Measurements from ENCODE around the gene AGBL1.

The AGBL1 gene

DNA sequence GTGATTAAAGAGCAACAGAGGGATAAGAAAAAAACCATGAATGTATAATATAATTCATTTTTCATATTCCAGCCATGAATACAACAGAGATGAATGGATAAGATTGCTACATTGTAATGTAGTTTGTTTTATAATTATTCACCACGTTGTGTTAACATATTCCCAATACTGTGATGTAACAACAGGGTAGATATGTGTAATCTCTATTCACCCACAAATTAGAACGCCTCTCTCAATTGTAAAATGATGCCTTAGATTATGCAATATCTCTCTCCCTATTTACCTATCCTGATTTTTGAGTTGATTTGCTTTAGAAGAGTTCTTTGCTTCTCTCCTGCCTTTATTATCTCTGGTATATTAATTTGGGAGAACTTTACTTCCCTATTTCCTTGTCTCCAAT is 193.6 kb downstream of the AGBL1 start:
- no peaks in the 10 kb centered on the region for H3K9me3 ChIP-seq (ENCODE audit: control insufficient read depth, low read length)
- no peaks in the 10 kb centered on the region for H3K4me1 ChIP-seq (ENCODE audit: control insufficient read depth, insufficient read depth, low read depth, low read length)
- H2BK15ac ChIP-seq (ENCODE audit: low read depth, poor library complexity, severe bottlenecking) = no peak overlapping the region
- H3K18ac ChIP-seq (ENCODE audit: low read depth in 1 of 2, low read length in 2 of 2) = no peak overlapping the region
- H3K9ac ChIP-seq (ENCODE audit: low read length) = no peak overlapping the region
- no peaks in the 10 kb centered on the region for H3K36me3 ChIP-seq (ENCODE audit: control insufficient read depth in 1 of 2, insufficient read depth in 2 of 2, low read depth in 1 of 2, low read length in 2 of 2)
- no peak overlapping the region for H2BK120ac ChIP-seq (ENCODE audit: low read depth, low read length)
- WGBS = 46% methylated on average over 2 of the region's 2 CpGs
- H3K79me1 ChIP-seq (replicated peaks; ENCODE audit: low read length, poor library complexity, severe bottlenecking) = no peaks in the 10 kb centered on the region
- H2AK5ac ChIP-seq (ENCODE audit: low read length, severe bottlenecking) = no peak overlapping the region
- no peak overlapping the region for H3K4me2 ChIP-seq (ENCODE audit: low read length, poor library complexity, severe bottlenecking)
- no peak overlapping the region for H3K4ac ChIP-seq (ENCODE audit: low read depth in 1 of 2, low read length in 2 of 2)
- H2BK5ac ChIP-seq (ENCODE audit: low read depth, low read length, poor library complexity, severe bottlenecking) = no peak overlapping the region
- H3K27me3 ChIP-seq (ENCODE audit: control insufficient read depth in 1 of 2, insufficient read depth in 1 of 2, low read length in 2 of 2) = no peaks in the 10 kb centered on the region
- no peak overlapping the region for H4K91ac ChIP-seq (ENCODE audit: low read length)
- H3K4me3 ChIP-seq (ENCODE audit: insufficient read depth in 1 of 2, low read depth in 1 of 2, low read length in 2 of 2) = no peak overlapping the region
- H3K14ac ChIP-seq (ENCODE audit: low read length in 2 of 2) = no peak overlapping the region
- no peak overlapping the region for H3K27ac ChIP-seq (ENCODE audit: low read length, poor library complexity, severe bottlenecking)
- no peak overlapping the region for H4K8ac ChIP-seq (ENCODE audit: low read length)
- H3K23ac ChIP-seq (ENCODE audit: low read length in 2 of 2) = no peak overlapping the region
- H2BK12ac ChIP-seq (ENCODE audit: low read length in 2 of 2) = no peak overlapping the region
- DNase-seq = no peak
- H2AFZ ChIP-seq (ENCODE audit: low read depth, low read length) = no peak overlapping the region

GRCh38 chr15:86275361-86275760 is 195.7 kb downstream of the AGBL1 start:
- H3K4me3 ChIP-seq (ENCODE audit: insufficient read depth in 1 of 2, low read depth in 1 of 2, low read length in 2 of 2) = no peak overlapping the region
- no peak overlapping the region for H3K9ac ChIP-seq (ENCODE audit: low read length)
- no peaks in the 10 kb centered on the region for H3K4me1 ChIP-seq (ENCODE audit: control insufficient read depth, insufficient read depth, low read depth, low read length)
- no peak overlapping the region for H2BK5ac ChIP-seq (ENCODE audit: low read depth, low read length, poor library complexity, severe bottlenecking)
- 86% methylated on average over 1 of the region's 1 CpG for WGBS
- no peak overlapping the region for H2AFZ ChIP-seq (ENCODE audit: low read depth, low read length)
- H3K79me1 ChIP-seq (replicated peaks; ENCODE audit: low read length, poor library complexity, severe bottlenecking) = no peaks in the 10 kb centered on the region
- H3K36me3 ChIP-seq (ENCODE audit: control insufficient read depth in 1 of 2, insufficient read depth in 2 of 2, low read depth in 1 of 2, low read length in 2 of 2) = no peaks in the 10 kb centered on the region
- H4K91ac ChIP-seq (ENCODE audit: low read length) = no peak overlapping the region
- H3K9me3 ChIP-seq (ENCODE audit: control insufficient read depth, low read length) = no peaks in the 10 kb centered on the region
- DNase-seq = no peak
- no peak overlapping the region for H3K4ac ChIP-seq (ENCODE audit: low read depth in 1 of 2, low read length in 2 of 2)
- H2BK12ac ChIP-seq (ENCODE audit: low read length in 2 of 2) = no peak overlapping the region
- H3K27me3 ChIP-seq (ENCODE audit: control insufficient read depth in 1 of 2, insufficient read depth in 1 of 2, low read length in 2 of 2) = no peaks in the 10 kb centered on the region
- no peak overlapping the region for H3K27ac ChIP-seq (ENCODE audit: low read length, poor library complexity, severe bottlenecking)
- no peak overlapping the region for H4K8ac ChIP-seq (ENCODE audit: low read length)
- H3K14ac ChIP-seq (ENCODE audit: low read length in 2 of 2) = no peak overlapping the region
- H2BK120ac ChIP-seq (ENCODE audit: low read depth, low read length) = no peak overlapping the region
- H2AK5ac ChIP-seq (ENCODE audit: low read length, severe bottlenecking) = no peak overlapping the region
- no peak overlapping the region for H2BK15ac ChIP-seq (ENCODE audit: low read depth, poor library complexity, severe bottlenecking)
- H3K18ac ChIP-seq (ENCODE audit: low read depth in 1 of 2, low read length in 2 of 2) = no peak overlapping the region
- no peak overlapping the region for H3K23ac ChIP-seq (ENCODE audit: low read length in 2 of 2)
- H3K4me2 ChIP-seq (ENCODE audit: low read length, poor library complexity, severe bottlenecking) = no peak overlapping the region

DNA sequence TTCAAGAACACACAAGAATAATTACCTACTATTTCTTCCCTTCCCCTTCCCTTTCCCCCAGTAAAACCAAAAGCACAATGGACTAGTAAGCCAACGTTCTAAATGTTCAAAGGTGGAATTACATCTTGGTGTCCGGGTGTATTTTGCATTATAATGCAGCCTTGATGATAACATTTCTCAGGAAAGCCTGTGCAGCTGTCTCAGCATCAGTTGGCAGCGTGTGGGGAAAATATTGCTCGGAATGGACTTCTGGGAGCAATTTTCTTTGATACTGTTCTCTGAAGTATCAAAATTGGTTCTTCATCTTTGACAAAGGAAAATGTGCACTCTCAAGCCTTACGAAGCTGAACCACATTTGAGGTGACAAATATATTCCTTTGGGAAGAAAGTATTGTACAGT is 198.9 kb downstream of the AGBL1 start:
- no peak overlapping the region for H3K9ac ChIP-seq (ENCODE audit: low read length)
- H2BK120ac ChIP-seq (ENCODE audit: low read depth, low read length) = no peak overlapping the region
- no peaks in the 10 kb centered on the region for H3K36me3 ChIP-seq (ENCODE audit: control insufficient read depth in 1 of 2, insufficient read depth in 2 of 2, low read depth in 1 of 2, low read length in 2 of 2)
- no peak overlapping the region for H3K4me3 ChIP-seq (ENCODE audit: insufficient read depth in 1 of 2, low read depth in 1 of 2, low read length in 2 of 2)
- H2AFZ ChIP-seq (ENCODE audit: low read depth, low read length) = no peak overlapping the region
- H3K9me3 ChIP-seq (ENCODE audit: control insufficient read depth, low read length) = no peaks in the 10 kb centered on the region
- no peak overlapping the region for H2AK5ac ChIP-seq (ENCODE audit: low read length, severe bottlenecking)
- no peak overlapping the region for H3K14ac ChIP-seq (ENCODE audit: low read length in 2 of 2)
- no peak overlapping the region for H2BK15ac ChIP-seq (ENCODE audit: low read depth, poor library complexity, severe bottlenecking)
- no peaks in the 10 kb centered on the region for H3K4me1 ChIP-seq (ENCODE audit: control insufficient read depth, insufficient read depth, low read depth, low read length)
- WGBS = 73% methylated on average over 5 of the region's 5 CpGs
- H2BK12ac ChIP-seq (ENCODE audit: low read length in 2 of 2) = no peak overlapping the region
- no peak overlapping the region for H3K23ac ChIP-seq (ENCODE audit: low read length in 2 of 2)
- H3K27me3 ChIP-seq (ENCODE audit: control insufficient read depth in 1 of 2, insufficient read depth in 1 of 2, low read length in 2 of 2) = no peaks in the 10 kb centered on the region
- no peak overlapping the region for H3K4me2 ChIP-seq (ENCODE audit: low read length, poor library complexity, severe bottlenecking)
- H4K8ac ChIP-seq (ENCODE audit: low read length) = no peak overlapping the region
- H3K18ac ChIP-seq (ENCODE audit: low read depth in 1 of 2, low read length in 2 of 2) = no peak overlapping the region
- H4K91ac ChIP-seq (ENCODE audit: low read length) = no peak overlapping the region
- H2BK5ac ChIP-seq (ENCODE audit: low read depth, low read length, poor library complexity, severe bottlenecking) = no peak overlapping the region
- H3K4ac ChIP-seq (ENCODE audit: low read depth in 1 of 2, low read length in 2 of 2) = no peak overlapping the region
- H3K27ac ChIP-seq (ENCODE audit: low read length, poor library complexity, severe bottlenecking) = no peak overlapping the region
- H3K79me1 ChIP-seq (replicated peaks; ENCODE audit: low read length, poor library complexity, severe bottlenecking) = no peaks in the 10 kb centered on the region
- no peak for DNase-seq

GRCh38 chr15:86284635-86285034 is 205.0 kb downstream of the AGBL1 start:
- no peak overlapping the region for H3K18ac ChIP-seq (ENCODE audit: low read depth in 1 of 2, low read length in 2 of 2)
- H3K9me3 ChIP-seq (ENCODE audit: control insufficient read depth, low read length) = peaks cover 2% of the 10 kb centered on the region

More at GRCh38 chr15:86284635-86285034, 205.0 kb downstream of the AGBL1 start:
- H4K91ac ChIP-seq (ENCODE audit: low read length) = no peak overlapping the region
- no peak overlapping the region for H2AK5ac ChIP-seq (ENCODE audit: low read length, severe bottlenecking)
- H2BK12ac ChIP-seq (ENCODE audit: low read length in 2 of 2) = no peak overlapping the region
- H2BK15ac ChIP-seq (ENCODE audit: low read depth, poor library complexity, severe bottlenecking) = no peak overlapping the region
- H3K4ac ChIP-seq (ENCODE audit: low read depth in 1 of 2, low read length in 2 of 2) = no peak overlapping the region
- no peaks in the 10 kb centered on the region for H3K79me1 ChIP-seq (replicated peaks; ENCODE audit: low read length, poor library complexity, severe bottlenecking)
- no peak overlapping the region for H2BK5ac ChIP-seq (ENCODE audit: low read depth, low read length, poor library complexity, severe bottlenecking)
- H3K36me3 ChIP-seq (ENCODE audit: control insufficient read depth in 1 of 2, insufficient read depth in 2 of 2, low read depth in 1 of 2, low read length in 2 of 2) = no peaks in the 10 kb centered on the region
- no peak overlapping the region for H3K23ac ChIP-seq (ENCODE audit: low read length in 2 of 2)
- no peak overlapping the region for H2AFZ ChIP-seq (ENCODE audit: low read depth, low read length)
- H3K14ac ChIP-seq (ENCODE audit: low read length in 2 of 2) = no peak overlapping the region
- H3K9ac ChIP-seq (ENCODE audit: low read length) = no peak overlapping the region
- no peaks in the 10 kb centered on the region for H3K27me3 ChIP-seq (ENCODE audit: control insufficient read depth in 1 of 2, insufficient read depth in 1 of 2, low read length in 2 of 2)
- no peaks in the 10 kb centered on the region for H3K4me1 ChIP-seq (ENCODE audit: control insufficient read depth, insufficient read depth, low read depth, low read length)
- no peak overlapping the region for H4K8ac ChIP-seq (ENCODE audit: low read length)
- no peak overlapping the region for H3K4me2 ChIP-seq (ENCODE audit: low read length, poor library complexity, severe bottlenecking)
- H3K27ac ChIP-seq (ENCODE audit: low read length, poor library complexity, severe bottlenecking) = no peak overlapping the region
- H3K4me3 ChIP-seq (ENCODE audit: insufficient read depth in 1 of 2, low read depth in 1 of 2, low read length in 2 of 2) = no peak overlapping the region
- no peak overlapping the region for H2BK120ac ChIP-seq (ENCODE audit: low read depth, low read length)
- no peak for DNase-seq

Measured in mesenchymal stem cell (in vitro differentiated cells and primary cell).